Measurements from ENCODE around the gene YWHAQ. TPM values are rescaled to one million over a fixed set of nuclear protein-coding genes. Genes with fewer than 3 reads are reported as not detected.

The YWHAQ gene
- total RNA-seq, 1 donor from 2014 or later: 172 TPM

GRCh38 chr2:9674891-9675414 lies 44.2 kb upstream of the YWHAQ start:
- no peaks in the 10 kb centered on the region for H3K9me3 ChIP-seq
- no peak for TF ChIP-seq CTCF (IDR thresholded peaks at IDR 0.05)
- intact Hi-C loops (cut with DNase I): no loop called here
- H3K27me3 ChIP-seq: no peaks in the 10 kb centered on the region
- no peaks in the 10 kb centered on the region for H3K36me3 ChIP-seq
- no peak overlapping the region for H3K4me3 ChIP-seq
- H3K4me1 ChIP-seq: no peaks in the 10 kb centered on the region
- DNase-seq (ENCODE audit: low spot score in 2 of 2): no peak
- H3K27ac ChIP-seq: no peak overlapping the region

GRCh38 chr2:9673914-9674481 lies 43.2 kb upstream of the YWHAQ start:
- no peak overlapping the region for H3K27ac ChIP-seq
- no peaks in the 10 kb centered on the region for H3K36me3 ChIP-seq
- no peaks in the 10 kb centered on the region for H3K9me3 ChIP-seq
- no peaks in the 10 kb centered on the region for H3K27me3 ChIP-seq
- no peak for TF ChIP-seq CTCF (IDR thresholded peaks at IDR 0.05)
- H3K4me1 ChIP-seq: no peaks in the 10 kb centered on the region
- intact Hi-C loops (cut with DNase I): no loop called here
- DNase-seq (ENCODE audit: low spot score in 2 of 2): no peak
- no peak overlapping the region for H3K4me3 ChIP-seq

GRCh38 chr2:9668687-9669345 lies 38.0 kb upstream of the YWHAQ start:
- H3K27me3 ChIP-seq: no peaks in the 10 kb centered on the region
- no peak for DNase-seq (ENCODE audit: low spot score in 2 of 2)
- no peaks in the 10 kb centered on the region for H3K9me3 ChIP-seq
- H3K4me1 ChIP-seq: no peaks in the 10 kb centered on the region
- intact Hi-C loops (cut with DNase I): no loop called here
- no peak overlapping the region for H3K27ac ChIP-seq
- no peak for TF ChIP-seq CTCF (IDR thresholded peaks at IDR 0.05)
- H3K36me3 ChIP-seq: no peaks in the 10 kb centered on the region
- no peak overlapping the region for H3K4me3 ChIP-seq

- Histone ChIP-seq H3K4me1 (no peaks in the 10 kb centered on the region), H3K36me3 (no peaks in the 10 kb centered on the region), H3K27ac (no peak overlapping the region), H3K27me3 (no peaks in the 10 kb centered on the region), H3K9me3 (no peaks in the 10 kb centered on the region), H3K4me3 (no peak overlapping the region)
- intact Hi-C loops (cut with DNase I): no loop called here
- no peak for TF ChIP-seq CTCF (IDR thresholded peaks at IDR 0.05)
- no peak for DNase-seq (ENCODE audit: low spot score in 2 of 2)
Observed at GRCh38 chr2:9667826-9668225, 37.0 kb upstream of the YWHAQ start.

GRCh38 chr2:9666306-9666705 lies 35.5 kb upstream of the YWHAQ start:
- no peaks in the 10 kb centered on the region for H3K9me3 ChIP-seq
- DNase-seq (ENCODE audit: low spot score in 2 of 2): no peak
- H3K27me3 ChIP-seq: no peaks in the 10 kb centered on the region
- no peaks in the 10 kb centered on the region for H3K36me3 ChIP-seq
- H3K4me3 ChIP-seq: no peak overlapping the region
- H3K4me1 ChIP-seq: no peaks in the 10 kb centered on the region
- no peak overlapping the region for H3K27ac ChIP-seq
- intact Hi-C loops (cut with DNase I): no loop called here
- no peak for TF ChIP-seq CTCF (IDR thresholded peaks at IDR 0.05)

All from ascending aorta (tissue), 2 donors.